B cell (primary cell): ENCODE data around the gene TMEM141. TPM values are rescaled to one million over a fixed set of nuclear protein-coding genes. Genes with fewer than 3 reads are reported as not detected.

ENCODE experiments used
- ATAC-seq: fragments of 200-7000 bp; cut with Tn5 transposase; one replicate; pipeline ENCODE4 v1.10.0; 2021; ENCODE audit warnings: low read depth, mild to moderate bottlenecking, moderate number of reproducible peaks, moderate library complexity
- CTCF ChIA-PET: fragments of 350-600 bp; sonication (Branson Sonifier 250); formaldehyde crosslinking; loops from one replicate; lab custom pipeline; 2021; ENCODE audit warnings: antibody characterized with exemption, inconsistent platforms; lab: Charles Lee
- POLR2A ChIA-PET: fragments of 350-600 bp; sonication (Branson Sonifier 250); formaldehyde crosslinking; loops from one replicate; lab custom pipeline; 2021; ENCODE audit warnings: antibody characterized with exemption; lab: Charles Lee
- DNase-seq: peaks from one replicate; pipeline ENCODE4 v3.0.0; 2013
- H2AFZ ChIP-seq: 2 replicates; pipeline ENCODE4 v1.6.1; 2012; ENCODE audit warnings: mild to moderate bottlenecking, low read depth, low read length; ENCODE audit not compliant: insufficient read depth, poor library complexity, severe bottlenecking
- H3K27ac ChIP-seq, 2 donors: 1 replicate in 1 of 2; 2 replicates in 1 of 2; pipeline ENCODE4 v1.5.1; 2012 to 2013; ENCODE audit warnings: low read length in 2 of 2, mild to moderate bottlenecking in 2 of 2, moderate library complexity in 1 of 2
- H3K27me3 ChIP-seq, 4 experiments: fragments of 200-600 bp in 1 of 4; sonication (generic) in 1 of 4; replicated peaks in 1 of 4; 1 replicate in 2 of 4; 2 replicates in 2 of 4; pipeline versions ENCODE4 v1.6.1 to v1.7.0; 2013 to 2016; ENCODE audit warnings: low read length in 3 of 4, mild to moderate bottlenecking in 2 of 4, mixed read lengths in 1 of 4, moderate library complexity in 1 of 4; ENCODE audit not compliant: insufficient read depth in 4 of 4, control insufficient read depth in 3 of 4; ENCODE audit errors: control extremely low read depth in 1 of 4
- H3K36me3 ChIP-seq, 2 experiments: replicated peaks in 1 of 2; 1 replicate in 1 of 2; 2 replicates in 1 of 2; pipeline versions ENCODE4 v1.6.1 to v1.7.1; 2013; ENCODE audit warnings: low read length in 1 of 2; ENCODE audit not compliant: insufficient read depth in 2 of 2, control insufficient read depth in 1 of 2; ENCODE audit errors: control extremely low read depth in 1 of 2, extremely low read depth in 1 of 2
- H3K4me1 ChIP-seq, 2 donors: fragments of 200-600 bp in 1 of 2; sonication (generic) in 1 of 2; 1 replicate in 1 of 2; 2 replicates in 1 of 2; pipeline versions ENCODE4 v1.5.1 to v1.6.1; 2013 to 2017; ENCODE audit warnings: low read length in 2 of 2; ENCODE audit not compliant: control insufficient read depth in 2 of 2, insufficient read depth in 2 of 2
- H3K4me2 ChIP-seq: replicated peaks from 2 replicates; pipeline ENCODE3; 2012; ENCODE audit warnings: mild to moderate bottlenecking, low read depth, low read length; ENCODE audit not compliant: poor library complexity, severe bottlenecking
- H3K4me3 ChIP-seq, 5 experiments: fragments of 200-600 bp in 1 of 5; sonication (generic) in 1 of 5; 1 replicate in 3 of 5; 2 replicates in 2 of 5; pipeline versions ENCODE4 v1.5.1 to v1.7.0; 2011 to 2016; ENCODE audit warnings: low read length in 4 of 5, mild to moderate bottlenecking in 4 of 5, low read depth in 2 of 5, control low read depth in 1 of 5, moderate library complexity in 1 of 5; ENCODE audit not compliant: insufficient read depth in 1 of 5; ENCODE audit errors: control extremely low read depth in 1 of 5, extremely low read depth in 1 of 5
- H3K79me2 ChIP-seq: fragments of 200-600 bp; sonication (generic); one replicate; pipeline ENCODE4 v1.6.0; 2016; ENCODE audit warnings: low read length; ENCODE audit not compliant: control insufficient read depth, insufficient read depth
- H3K9ac ChIP-seq: fragments of 200-600 bp; sonication (generic); 2 replicates; pipeline ENCODE4 v1.6.1; 2017; ENCODE audit warnings: mild to moderate bottlenecking, low read length, moderate library complexity
- H3K9me3 ChIP-seq, 3 donors: one replicate each; pipeline versions ENCODE4 v1.6.1 to v1.7.1; 2013; ENCODE audit warnings: low read length in 2 of 3; ENCODE audit not compliant: control insufficient read depth in 2 of 3, insufficient read depth in 1 of 3; ENCODE audit errors: control extremely low read depth in 1 of 3
- H4K20me1 ChIP-seq: 2 replicates; pipeline ENCODE4 v1.6.0; 2012; ENCODE audit warnings: mild to moderate bottlenecking, low read length; ENCODE audit not compliant: insufficient read depth, control insufficient read depth, poor library complexity, severe bottlenecking
- H3K27ac Mint-ChIP-seq: one replicate; pipeline ENCODE4 v1.8.0; 2021; ENCODE audit warnings: mixed read lengths
- H3K27me3 Mint-ChIP-seq: one replicate; pipeline ENCODE4 v1.8.0; 2021; ENCODE audit warnings: mixed read lengths
- H3K4me1 Mint-ChIP-seq: one replicate; pipeline ENCODE4 v1.8.0; 2021; ENCODE audit warnings: mixed read lengths
- H3K4me3 Mint-ChIP-seq: one replicate; pipeline ENCODE4 v1.8.0; 2021; ENCODE audit warnings: mixed read lengths
- H3K9me3 Mint-ChIP-seq: one replicate; pipeline ENCODE4 v1.8.0; 2022; ENCODE audit warnings: mixed read lengths; ENCODE audit not compliant: insufficient read depth
- EZH2 ChIP-seq: IDR thresholded peaks from 2 replicates; pipeline ENCODE4 v1.6.1; 2012; ENCODE audit warnings: borderline replicate concordance, low read depth, mild to moderate bottlenecking, moderate library complexity, low read length; ENCODE audit not compliant: insufficient read depth, poor library complexity, severe bottlenecking
- WGBS: methylation state at CpG from one replicate; pipeline ENCODE4 v1.1.5; 2013; ENCODE audit warnings: missing lambda C conversion rate; ENCODE audit not compliant: insufficient coverage; 5-methylcytosine and 5-hydroxymethylcytosine counted together
- intact Hi-C: fragments of 100-400 bp; cut with micrococcal nuclease; formaldehyde crosslinking; loops from one replicate; pipeline ENCODE4 v1.10.0; 2022
- polyA plus RNA-seq: library from polyadenylated mRNA; depleted of rRNA; stranded (reverse); fragments of >200 nt; gene quantifications from 2 replicates; pipeline ENCODE4 v1.2.3, GENCODE V29; 2012
- total RNA-seq, 2 donors: library from RNA; stranded (reverse); fragments of 120-200 nt in 1 of 2; gene quantifications; 1 replicate in 1 of 2; 2 replicates in 1 of 2; pipeline versions ENCODE4 v1.2.3 to v1.2.4, GENCODE V29; 2013 to 2022
- TF ChIP-seq, protein P1 (sequence below): fragments of 200-600 bp; IDR thresholded peaks from one replicate; pipeline ENCODE4 v1.8.0; 2022; ENCODE audit warnings: antibody characterized with exemption, mild to moderate bottlenecking

TMEM141 gene
- total and polyA plus RNA-seq, 2 donors (not counting 1 experiment from before 2014, with no cell fraction given), result 35.7 to 60.8 TPM

DNA sequence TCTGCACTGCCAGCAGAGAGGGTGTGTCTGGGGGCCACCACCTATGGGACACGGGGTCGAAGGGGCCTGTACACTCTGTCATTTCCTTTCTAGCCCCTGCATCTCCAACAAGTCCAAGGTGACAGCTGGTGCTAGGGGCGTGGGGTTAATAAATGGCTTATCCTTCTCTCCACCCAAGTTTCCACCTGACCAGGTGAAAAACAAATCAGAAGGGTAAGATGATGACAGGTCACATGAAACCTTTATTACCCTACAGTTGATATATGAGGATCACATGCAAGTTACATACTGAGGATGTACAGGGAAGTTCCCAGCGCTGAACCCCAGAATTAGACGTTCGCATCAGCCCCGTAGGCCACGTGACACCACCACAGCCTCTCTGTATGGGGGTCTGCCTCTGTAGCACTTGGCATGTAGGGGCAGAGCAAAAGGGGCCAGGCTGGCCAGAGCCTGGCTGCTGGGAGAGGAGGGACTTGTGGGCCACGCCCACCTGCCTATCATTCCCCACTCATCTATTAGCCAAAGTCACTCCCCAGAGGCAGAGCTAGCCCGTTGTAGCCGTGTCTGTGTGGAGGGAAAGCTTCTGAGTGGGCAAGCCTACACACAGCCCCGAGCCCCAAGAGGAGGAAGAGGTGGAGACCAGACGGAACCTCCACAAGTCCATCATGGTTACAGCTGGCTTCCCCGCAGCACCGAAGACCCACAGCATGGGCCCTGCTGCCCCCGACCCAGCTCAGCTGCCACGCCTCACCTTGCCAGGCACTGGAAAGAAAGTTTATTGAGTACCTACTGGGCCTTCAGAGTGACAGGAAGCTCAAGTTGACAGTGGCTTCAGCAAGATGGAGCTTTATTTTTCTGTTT, 2.2 kb downstream of the TMEM141 start:
- H3K4me2 ChIP-seq, result no peak overlapping the region
- TF ChIP-seq, protein P1, sequence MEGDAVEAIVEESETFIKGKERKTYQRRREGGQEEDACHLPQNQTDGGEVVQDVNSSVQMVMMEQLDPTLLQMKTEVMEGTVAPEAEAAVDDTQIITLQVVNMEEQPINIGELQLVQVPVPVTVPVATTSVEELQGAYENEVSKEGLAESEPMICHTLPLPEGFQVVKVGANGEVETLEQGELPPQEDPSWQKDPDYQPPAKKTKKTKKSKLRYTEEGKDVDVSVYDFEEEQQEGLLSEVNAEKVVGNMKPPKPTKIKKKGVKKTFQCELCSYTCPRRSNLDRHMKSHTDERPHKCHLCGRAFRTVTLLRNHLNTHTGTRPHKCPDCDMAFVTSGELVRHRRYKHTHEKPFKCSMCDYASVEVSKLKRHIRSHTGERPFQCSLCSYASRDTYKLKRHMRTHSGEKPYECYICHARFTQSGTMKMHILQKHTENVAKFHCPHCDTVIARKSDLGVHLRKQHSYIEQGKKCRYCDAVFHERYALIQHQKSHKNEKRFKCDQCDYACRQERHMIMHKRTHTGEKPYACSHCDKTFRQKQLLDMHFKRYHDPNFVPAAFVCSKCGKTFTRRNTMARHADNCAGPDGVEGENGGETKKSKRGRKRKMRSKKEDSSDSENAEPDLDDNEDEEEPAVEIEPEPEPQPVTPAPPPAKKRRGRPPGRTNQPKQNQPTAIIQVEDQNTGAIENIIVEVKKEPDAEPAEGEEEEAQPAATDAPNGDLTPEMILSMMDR, result no peak
- TF ChIP-seq EZH2, result no peak
- H3K79me2 ChIP-seq, result peaks cover 4% of the 10 kb centered on the region
- Mint-ChIP-seq H3K4me3 (peak overlapping the region; percentile 30), H3K27ac (no peak overlapping the region), H3K4me1 (peaks cover 19% of the 10 kb centered on the region), H3K9me3 (no peaks in the 10 kb centered on the region), H3K27me3 (peaks cover 6% of the 10 kb centered on the region)
- no peak overlapping the region for H3K27ac ChIP-seq
- POLR2A ChIA-PET, result no interaction called here
- no peaks in the 10 kb centered on the region for H3K9me3 ChIP-seq
- no peak overlapping the region for H3K4me3 ChIP-seq
- no peak overlapping the region for H3K9ac ChIP-seq
- intact Hi-C loops, result loop anchor here (10.0 kb wide), 1 partner anchor 661 kb away; the partner anchor contains the start of gene NSMF
- H2AFZ ChIP-seq, result no peak overlapping the region
- peaks cover 15 to 21% of the 10 kb centered on the region in 2 donors for H3K4me1 ChIP-seq
- H3K27me3 ChIP-seq, result peaks cover 0 to 5% (median 3%) of the 10 kb centered on the region in 4 experiments
- peak; percentile 32 for DNase-seq
- peaks cover 0 to 4% of the 10 kb centered on the region in 2 experiments for H3K36me3 ChIP-seq
- WGBS, result 91% methylated on average over 13 of the region's 17 CpGs
- H4K20me1 ChIP-seq, result peaks cover 12% of the 10 kb centered on the region
- CTCF ChIA-PET, result interaction anchor here (0.7 to 10.5 kb wide), 9 partner anchors 10 to 254 kb away, joined by 3 to 106 read pairs (median 4); partner anchors contain the start of genes AJM1 and RABL6
- ATAC-seq, result no peak
